ELF-1 (cell line): ENCODE measurements around the gene DNAJB4.

Experiments
- DNase-seq: peaks from one replicate; pipeline ENCODE4 v3.0.0-alpha.2; 2016; ENCODE audit warnings: low read depth, low spot score

Gene DNAJB4

GRCh38 chr1:78036450-78036849, 31.7 kb downstream of the DNAJB4 start:
- DNase-seq: no peak

DNA sequence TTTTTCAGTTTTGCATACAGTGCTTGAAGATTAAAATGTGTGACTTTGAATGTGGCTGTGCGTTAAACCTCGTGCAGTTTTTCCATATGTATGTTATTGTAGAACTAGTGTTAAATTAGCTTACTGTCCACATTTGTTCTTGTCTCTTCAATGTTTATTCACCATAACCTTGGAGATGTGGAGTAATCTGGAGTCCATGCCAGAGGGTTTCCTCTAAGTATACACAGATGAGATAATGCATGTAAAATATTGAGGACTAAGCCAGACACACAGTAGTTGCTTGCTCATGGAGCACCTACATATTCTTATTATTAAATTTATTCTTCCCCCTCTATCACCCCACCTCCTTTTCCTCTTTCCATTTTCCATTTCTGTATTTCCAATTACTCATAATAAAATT, 33.3 kb downstream of the DNAJB4 start:
- DNase-seq: no peak

GRCh38 chr1:78038491-78038939, 33.8 kb downstream of the DNAJB4 start:
- DNase-seq: no peak

GRCh38 chr1:78040484-78041089, 35.8 kb downstream of the DNAJB4 start:
- no peak for DNase-seq

- DNase-seq: peak; percentile 30
Measured at GRCh38 chr1:78043436-78043835, 38.7 kb downstream of the DNAJB4 start.

- no peak for DNase-seq
Measured at GRCh38 chr1:78044796-78045562, 40.2 kb downstream of the DNAJB4 start.

DNA sequence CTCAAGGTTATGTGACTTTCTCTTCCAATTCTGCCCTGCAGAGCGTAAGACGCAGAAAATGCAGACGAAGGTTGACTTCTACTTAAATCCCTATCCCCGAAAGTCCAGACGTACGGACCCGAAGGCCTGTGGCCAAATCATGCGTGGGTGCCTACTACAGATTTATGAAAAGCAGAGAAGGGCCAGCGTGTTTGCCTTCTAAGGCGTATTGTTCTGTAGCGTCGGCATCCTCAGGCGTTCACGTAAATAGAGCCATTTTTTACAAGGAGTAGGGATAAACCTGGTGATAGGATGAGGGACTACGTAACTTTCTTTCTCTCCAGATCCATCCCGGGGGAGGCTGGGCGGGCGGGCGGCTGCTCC, 40.8 kb downstream of the DNAJB4 start:
- DNase-seq: peak; percentile 8

DNA sequence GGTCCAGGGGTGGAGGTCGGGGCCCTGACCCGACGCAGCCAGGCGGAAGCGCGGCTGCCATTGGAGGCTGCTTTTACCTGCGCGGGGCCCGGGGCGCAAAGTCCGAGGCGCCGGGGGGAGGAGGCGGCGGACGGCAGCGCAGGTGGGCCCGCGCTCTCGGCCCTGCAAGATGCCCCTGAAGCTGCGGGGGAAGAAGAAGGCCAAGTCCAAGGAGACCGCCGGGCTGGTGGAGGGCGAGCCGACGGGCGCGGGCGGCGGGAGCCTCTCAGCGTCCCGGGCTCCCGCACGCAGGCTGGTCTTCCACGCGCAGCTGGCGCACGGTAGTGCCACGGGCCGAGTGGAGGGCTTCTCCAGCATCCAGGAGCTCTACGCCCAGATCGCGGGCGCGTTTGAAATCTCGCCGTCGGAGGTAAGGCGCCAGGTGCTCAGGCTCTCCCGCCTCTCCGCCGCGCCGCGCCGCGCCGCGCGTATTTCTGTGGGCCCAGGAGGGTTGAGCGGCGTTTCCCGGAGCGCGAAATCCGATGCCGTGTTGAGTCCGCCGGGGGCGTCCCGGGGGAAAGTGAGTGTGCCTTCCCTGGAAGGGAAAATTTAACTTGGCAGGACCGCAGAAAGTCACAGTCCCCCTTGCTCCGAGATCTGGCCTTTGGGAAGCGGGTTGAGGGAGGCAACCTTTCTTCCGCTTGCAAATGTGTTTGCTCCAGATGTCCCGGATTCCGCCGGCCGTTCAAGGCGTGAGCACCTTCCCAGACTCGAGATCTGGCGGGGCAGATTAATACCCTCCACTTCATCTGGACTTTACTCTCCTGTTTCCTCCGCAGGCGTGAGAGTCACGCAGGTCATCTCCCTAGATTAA, 41.4 kb downstream of the DNAJB4 start, which contains the start of gene GIPC2:
TSS of gene GIPC2 (plus strand) at position 41 of the 853 bp plus-strand sequence. CDS start at position 170, 129 bp downstream.
- DNase-seq: peak; percentile 55

DNA sequence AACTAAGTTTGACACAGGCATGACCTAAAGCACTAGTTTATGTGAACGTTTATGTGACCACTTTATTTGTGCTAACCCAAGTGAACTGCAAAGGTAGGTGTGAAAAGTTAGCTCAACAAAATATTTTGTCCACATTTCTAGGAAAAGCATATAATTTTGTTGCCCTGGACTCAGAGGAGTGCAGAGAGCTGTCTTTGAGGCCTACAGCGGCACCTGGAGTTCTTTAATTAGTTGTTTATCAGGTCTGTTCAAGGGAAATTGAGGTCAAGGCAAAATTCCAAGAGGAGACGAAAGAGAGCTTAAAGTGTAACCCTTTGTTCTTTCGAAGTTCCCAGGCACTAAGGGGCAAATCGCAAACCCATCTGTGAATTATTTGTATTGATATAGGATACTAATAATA, 42.4 kb downstream of the DNAJB4 start:
- no peak for DNase-seq

- no peak for DNase-seq
Measured at GRCh38 chr1:78047631-78048030, 42.9 kb downstream of the DNAJB4 start.

DNA sequence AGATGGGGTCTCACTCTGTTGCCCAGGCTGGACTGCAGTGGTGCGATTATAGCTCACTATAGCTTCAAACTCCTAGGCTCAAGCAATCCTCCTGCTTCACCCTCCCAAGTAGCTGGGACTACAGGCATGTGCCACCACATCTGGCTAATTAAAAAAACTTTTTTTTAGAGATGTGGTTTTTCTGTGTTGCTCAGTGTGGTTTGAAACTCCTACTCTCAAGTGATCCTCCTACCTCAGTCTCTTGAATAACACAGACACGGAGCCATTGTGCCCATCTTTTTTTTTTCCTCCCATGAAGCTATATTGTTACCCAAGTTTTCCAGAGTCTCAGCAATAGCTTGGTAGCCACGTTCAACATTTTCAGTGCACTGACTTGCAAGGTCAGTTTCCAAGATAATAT, 43.7 kb downstream of the DNAJB4 start:
- DNase-seq: no peak

- no peak for DNase-seq
Measured at GRCh38 chr1:78049396-78049795, 44.7 kb downstream of the DNAJB4 start.

GRCh38 chr1:78051005-78051404, 46.3 kb downstream of the DNAJB4 start:
- DNase-seq: no peak

DNA sequence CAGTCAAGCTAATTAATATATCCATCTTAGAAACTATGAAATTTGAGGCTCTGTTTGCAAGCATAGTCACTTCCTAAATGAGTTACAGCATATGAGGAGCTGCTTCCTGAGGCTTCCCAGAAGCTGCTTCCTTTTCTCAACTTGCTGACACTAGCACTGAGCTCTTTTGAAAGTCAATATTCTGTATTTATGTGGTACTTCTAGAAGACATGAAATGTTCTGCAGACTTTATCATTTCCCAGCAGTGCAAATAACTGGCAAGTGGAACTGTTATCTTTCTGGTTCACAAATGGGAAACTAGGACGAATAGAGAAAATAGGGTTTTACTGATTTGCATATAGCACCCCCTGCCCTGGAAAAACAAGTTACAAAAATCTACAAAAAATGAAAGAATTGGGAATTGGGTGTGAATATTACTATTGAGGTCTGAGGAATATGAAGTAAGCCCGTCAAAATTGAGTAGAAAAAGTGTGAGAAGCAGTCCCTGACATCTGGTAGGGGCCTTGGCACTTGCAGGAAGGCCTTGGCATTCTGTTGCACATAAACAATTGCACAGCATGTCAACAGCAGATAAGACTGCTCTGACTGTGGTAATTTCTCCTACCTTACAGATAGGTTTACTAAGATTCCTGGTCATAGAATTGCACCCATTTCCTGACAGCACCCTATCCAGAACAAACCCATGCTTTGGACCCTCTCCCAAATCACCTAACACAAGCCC, 48.1 kb downstream of the DNAJB4 start:
- no peak for DNase-seq

DNA sequence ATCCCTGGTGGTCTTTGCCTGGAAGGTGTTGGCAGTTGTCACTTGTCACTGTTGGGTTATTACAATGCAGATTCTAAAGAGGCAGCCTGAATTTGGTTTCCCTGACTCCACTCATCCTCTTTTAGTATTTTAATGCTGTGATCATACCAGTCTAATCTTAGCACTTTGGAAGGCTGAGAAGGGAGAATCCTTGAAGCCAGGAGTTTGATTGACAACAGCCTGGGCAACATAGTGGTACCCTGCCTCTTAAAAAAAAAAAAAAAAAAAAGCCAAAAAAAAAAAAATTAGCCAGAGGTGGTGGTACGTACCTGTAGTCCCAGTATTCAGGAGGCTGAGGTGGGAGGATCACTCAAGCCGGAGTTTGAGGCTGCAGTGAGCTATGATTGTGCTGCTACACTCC, 48.8 kb downstream of the DNAJB4 start:
- no peak for DNase-seq

- DNase-seq: no peak
Measured at GRCh38 chr1:78054559-78054958, 49.8 kb downstream of the DNAJB4 start.

- no peak for DNase-seq
Measured at GRCh38 chr1:78054972-78055371, 50.2 kb downstream of the DNAJB4 start.

- DNase-seq: no peak
Measured at GRCh38 chr1:78055565-78056132, 50.9 kb downstream of the DNAJB4 start.

DNA sequence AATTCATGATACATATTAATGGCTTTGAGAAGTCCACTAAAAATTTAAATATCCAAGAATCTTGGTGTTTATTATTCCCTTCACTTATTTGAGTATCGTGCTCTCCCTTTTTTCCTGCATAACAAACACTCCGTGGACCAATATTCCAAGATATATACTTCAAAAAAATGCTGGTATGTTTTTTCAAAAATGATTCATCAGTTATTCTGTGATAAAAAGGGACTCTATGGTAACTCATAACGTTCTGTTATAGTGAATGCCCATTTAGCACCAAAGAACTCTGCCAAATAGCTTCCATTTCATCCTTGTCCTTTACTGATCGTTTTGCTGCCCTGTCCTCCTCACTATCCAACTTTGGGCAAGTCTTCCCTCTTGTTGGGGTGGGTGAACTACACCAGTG, 53.9 kb downstream of the DNAJB4 start:
- DNase-seq: no peak

DNA sequence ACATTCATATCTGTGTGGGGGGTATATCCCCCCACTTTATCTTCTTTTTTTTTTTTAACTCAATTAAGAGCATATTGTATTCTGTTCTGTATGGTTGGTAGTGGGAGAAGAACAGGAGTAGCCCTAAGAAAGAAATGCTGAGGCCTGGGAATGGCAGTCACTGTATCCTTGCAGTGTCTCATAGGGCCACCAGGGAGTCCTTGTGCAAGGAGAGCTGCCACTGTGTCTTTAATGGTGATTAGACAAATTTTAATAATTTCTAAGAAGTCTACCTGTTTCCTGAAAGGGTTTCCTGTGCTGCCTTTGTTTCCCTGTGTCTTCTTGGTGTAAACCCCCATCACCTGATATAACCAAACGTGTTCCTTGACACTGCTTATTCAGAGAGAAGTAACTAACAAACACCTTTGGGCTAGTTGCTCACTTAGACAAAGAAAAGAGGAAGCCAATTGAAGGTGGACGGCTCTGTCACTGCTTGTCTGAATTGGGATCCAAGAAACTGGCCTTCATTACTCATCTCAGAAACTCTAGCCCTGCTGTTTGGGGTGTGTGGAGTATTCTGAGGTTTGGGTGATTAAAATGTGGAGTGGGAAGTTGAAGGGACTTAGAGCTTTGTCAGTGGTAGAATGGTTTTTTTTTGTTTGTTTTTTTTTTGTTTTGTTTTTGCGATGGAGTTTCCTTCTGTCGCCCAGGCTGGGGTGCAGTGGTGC, 56.3 kb downstream of the DNAJB4 start:
- DNase-seq: no peak
